Stimulated activated CD4-positive, alpha-beta T cell treated with anti-CD3 and anti-CD28 coated beads, Interleukin-12 subunit alpha, Interleukin-12 subunit beta, amount 100 ng/mL, for 4 hours (primary cell): ENCODE results near the gene IFITM2.
"Not testable (repeated sequence)": the region's sequence is repeated elsewhere in the genome, so short reads cannot be mapped to it uniquely, and the experiment has no call there.

Experiments used
- DNase-seq: peaks from one replicate; pipeline ENCODE4 v3.0.0-alpha.2; 2020

Gene IFITM2

DNA sequence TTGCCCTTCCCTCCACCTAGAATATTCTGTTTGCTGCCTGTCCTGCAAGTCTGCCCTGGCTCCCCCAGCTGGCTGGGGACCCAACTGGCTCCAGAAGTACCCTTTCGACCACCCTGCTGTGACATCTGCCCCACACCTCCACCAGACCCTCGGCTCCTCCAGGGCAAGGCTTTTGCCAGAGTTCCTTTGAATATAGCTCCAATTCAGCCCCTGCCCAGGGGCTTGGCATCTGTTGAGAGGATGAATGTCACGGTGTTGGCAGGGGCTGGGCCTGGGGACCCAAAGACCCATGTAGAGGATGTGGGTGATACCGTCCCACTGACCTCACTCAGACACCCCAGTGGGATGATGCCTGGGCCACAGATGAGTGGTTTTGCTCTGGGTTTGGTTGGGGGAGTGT lies 25.4 kb upstream of the IFITM2 start:
- DNase-seq = no peak

GRCh38 chr11:282630-283360 lies 24.8 kb upstream of the IFITM2 start:
- DNase-seq = no peak

- no peak for DNase-seq
These were observed 24.1 kb upstream of the IFITM2 start for GRCh38 chr11:283405-284104.

DNA sequence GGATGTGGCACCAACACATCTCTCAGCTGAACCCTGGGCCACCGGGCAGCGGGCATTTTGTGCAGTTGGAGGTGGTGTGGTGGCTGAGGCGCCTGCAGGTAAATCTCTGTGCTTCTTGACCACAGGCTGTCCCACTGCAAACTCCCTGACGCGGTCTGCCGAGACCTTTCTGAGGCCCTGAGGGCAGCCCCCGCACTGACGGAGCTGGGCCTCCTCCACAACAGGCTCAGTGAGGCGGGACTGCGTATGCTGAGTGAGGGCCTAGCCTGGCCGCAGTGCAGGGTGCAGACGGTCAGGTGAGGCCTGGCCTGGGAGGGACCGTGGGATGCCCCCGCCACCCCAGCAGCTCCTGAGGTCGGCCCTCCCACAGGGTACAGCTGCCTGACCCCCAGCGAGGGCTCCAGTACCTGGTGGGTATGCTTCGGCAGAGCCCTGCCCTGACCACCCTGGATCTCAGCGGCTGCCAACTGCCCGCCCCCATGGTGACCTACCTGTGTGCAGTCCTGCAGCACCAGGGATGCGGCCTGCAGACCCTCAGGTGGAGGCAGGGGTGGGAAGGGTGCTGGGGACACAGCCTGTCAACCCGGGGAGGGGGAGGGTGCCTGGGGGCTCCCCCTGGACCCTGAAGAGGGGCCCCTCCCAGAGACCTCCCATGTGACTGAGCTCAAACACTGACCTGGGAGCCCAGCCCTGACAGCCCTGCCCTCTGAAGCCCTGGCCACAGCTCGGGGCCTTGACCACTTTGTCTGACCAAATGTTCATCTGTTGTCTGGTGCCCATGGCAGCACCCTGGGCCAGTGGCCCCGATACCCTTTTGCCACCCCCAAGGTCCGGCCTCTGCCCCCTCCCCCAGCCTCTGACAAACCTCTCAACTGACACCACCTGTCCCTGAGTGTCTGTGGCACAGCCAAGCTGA lies 23.3 kb upstream of the IFITM2 start:
- DNase-seq = no peak

GRCh38 chr11:285021-285893 lies 22.4 kb upstream of the IFITM2 start:
- DNase-seq = no peak

DNA sequence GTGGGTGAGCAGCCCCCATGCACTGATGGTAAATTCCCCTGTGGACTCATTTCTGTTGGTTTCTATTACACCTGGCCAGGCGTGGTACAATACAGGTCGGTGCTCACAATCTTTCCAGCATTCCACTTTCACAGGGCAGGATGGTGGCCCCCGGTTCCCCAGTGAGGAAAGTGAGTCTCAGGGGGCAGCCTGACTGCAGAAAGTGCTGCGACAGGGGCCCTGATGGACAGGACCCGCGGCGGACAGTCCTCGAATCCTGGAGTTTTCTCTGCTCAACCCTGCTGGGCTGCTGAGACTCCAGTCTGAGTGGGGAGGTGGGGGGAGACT lies 21.8 kb upstream of the IFITM2 start:
- DNase-seq = no peak

- DNase-seq = not testable (repeated sequence)
These were observed 20.4 kb upstream of the IFITM2 start for GRCh38 chr11:286977-287820.

DNA sequence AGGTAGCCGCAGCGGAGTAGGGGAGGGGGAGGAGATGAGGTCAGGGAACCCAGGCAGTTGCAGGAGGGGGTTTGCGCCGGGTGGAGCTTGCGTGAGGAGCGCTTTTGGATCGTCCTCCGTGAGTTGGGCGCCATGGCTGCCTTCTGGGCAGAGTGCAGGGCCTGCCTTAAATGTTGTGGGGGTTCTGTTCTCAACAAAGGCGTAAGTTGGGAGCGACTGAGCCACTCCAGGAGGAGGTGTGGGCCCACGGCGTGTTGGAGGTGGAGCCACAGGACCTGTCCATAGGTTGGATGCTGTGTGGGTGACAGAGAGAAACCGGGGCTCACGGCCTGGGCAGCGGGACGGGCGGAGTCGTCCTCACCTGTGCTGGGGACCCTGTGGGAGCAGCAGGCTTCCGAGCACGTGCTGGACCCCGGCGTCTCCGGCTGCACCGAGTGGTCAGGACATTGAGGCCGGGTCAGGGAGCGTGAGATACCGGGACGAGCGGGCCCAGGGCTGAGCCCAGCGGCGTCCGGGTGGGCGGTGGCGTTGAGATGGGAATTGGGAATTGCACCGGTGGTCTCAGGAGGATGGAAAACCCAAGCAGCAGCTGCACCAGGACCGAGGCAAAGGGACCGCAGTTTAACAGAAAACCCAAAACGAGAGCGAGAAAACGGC lies 19.7 kb upstream of the IFITM2 start:
- DNase-seq = no peak

DNA sequence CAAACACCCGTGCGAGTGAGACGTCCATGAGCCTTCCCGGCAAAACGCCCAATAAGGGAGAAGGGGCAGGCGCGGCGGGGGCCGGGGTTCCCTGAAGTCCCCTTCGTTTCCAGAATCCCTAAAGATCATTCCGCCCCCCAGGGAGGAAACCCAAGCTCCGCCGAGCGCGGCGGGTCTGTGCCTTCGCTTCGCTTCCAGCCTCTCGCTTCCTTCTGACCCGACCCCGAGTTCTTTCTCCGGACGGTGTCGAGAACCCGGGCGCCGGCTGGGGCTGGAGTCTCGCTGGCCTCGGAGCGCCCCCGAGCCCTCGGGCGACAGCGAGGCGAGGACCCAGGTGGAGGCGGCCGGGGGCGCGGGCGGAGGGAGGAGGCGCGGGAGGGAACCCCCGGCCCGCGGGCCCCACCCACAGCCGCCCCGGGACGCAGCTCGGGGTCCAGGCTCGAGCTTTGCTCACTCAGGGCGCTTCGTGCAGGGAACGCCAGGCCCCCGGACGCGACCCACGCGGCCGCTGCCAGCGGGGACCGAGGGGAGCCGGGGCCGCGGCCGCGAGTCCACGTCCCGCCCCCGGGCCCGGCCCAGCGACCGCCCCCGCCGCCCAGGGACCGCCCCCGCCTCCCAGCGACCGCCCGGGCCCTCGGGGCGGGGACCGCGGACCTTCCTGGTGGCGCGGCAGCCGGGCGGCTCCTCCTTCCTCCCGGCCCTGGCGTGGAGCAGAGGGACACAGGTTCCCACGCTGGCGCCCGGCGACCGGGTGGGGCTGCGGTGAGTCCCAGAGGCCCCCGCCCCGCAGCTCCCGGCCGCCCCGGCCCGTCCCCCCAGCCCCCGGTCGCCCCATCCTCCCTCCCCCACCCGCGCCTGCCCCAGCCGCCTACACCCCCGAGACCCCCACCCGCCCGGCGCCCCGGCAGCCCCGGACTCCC lies 18.9 kb upstream of the IFITM2 start, which contains the start of gene PGGHG:
Gene PGGHG, plus strand, starts transcription at position 649 of the 920 bp plus-strand sequence. CDS start 691 bp downstream, outside the sequence.
- peak; percentile 53 for DNase-seq

DNA sequence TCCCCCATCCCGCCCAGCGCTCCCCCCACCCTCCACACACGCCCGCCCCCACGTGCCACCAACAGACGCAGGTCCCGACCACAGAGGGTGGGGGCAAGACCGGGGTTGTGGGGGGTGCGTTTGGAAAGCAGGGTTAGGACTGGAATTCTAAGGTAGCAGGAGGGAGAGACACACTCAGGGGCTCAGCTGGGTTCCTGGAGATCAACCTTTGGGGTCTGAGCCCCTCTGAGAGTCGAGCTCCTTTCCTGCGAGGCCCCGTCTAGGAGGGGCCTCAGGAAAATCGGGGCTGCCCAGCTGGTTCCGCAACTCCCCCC lies 18.3 kb upstream of the IFITM2 start:
- no peak for DNase-seq

- no peak for DNase-seq
These were observed 17.6 kb upstream of the IFITM2 start for GRCh38 chr11:289712-290620.

- no peak for DNase-seq
These were observed 16.9 kb upstream of the IFITM2 start for GRCh38 chr11:290621-291231.

- no peak for DNase-seq
These were observed 16.1 kb upstream of the IFITM2 start for GRCh38 chr11:291281-292210.

- no peak for DNase-seq
These were observed 15.2 kb upstream of the IFITM2 start for GRCh38 chr11:292211-293121.

- no peak for DNase-seq
These were observed 14.3 kb upstream of the IFITM2 start for GRCh38 chr11:293271-293851.
